Measurements from ENCODE around the gene NIPSNAP2. TPM values are rescaled to one million over a fixed set of nuclear protein-coding genes. Genes with fewer than 3 reads are reported as not detected.
A peak's percentile ranks its signal among the peaks of the same experiment; 100 is the strongest.

Gene NIPSNAP2
- total and polyA plus RNA-seq, 2 of the 13 experiments (the other 11 are each of a cell fraction or from before 2014, with no cell fraction given) = 40.3 to 61.5 TPM

- Histone ChIP-seq H3K4me1 (ENCODE audit: insufficient read depth, low read length) (peaks cover 77% of the 10 kb centered on the region), H2AFZ (ENCODE audit: low read length) (no peak overlapping the region), H3K79me2 (ENCODE audit: insufficient read depth, low read length) (no peaks in the 10 kb centered on the region), H3K9ac (ENCODE audit: insufficient read depth, low read depth, low read length) (no peak overlapping the region), H3K27me3 (ENCODE audit: control insufficient read depth in 1 of 2, insufficient read depth in 2 of 2, low read length in 2 of 2) (no peaks in the 10 kb centered on the region), H3K4me3 (replicated peaks in 1 of 3; ENCODE audit: insufficient read depth in 1 of 3, low read depth in 2 of 3, low read length in 3 of 3) (no peak overlapping the region), H3K27ac (ENCODE audit: extremely low read length, insufficient read depth, low read length) (no peak overlapping the region), H3K9me3 (ENCODE audit: low read length) (no peaks in the 10 kb centered on the region), H4K20me1 (ENCODE audit: insufficient read depth, low read length) (no peaks in the 10 kb centered on the region), H3K36me3 (replicated peaks in 1 of 2; ENCODE audit: control insufficient read depth in 1 of 2, insufficient read depth in 2 of 2, low read length in 2 of 2) (0 out of 5 replicates have a peak, but pooled peaks cover 0 to under 1% of the 10 kb centered on the region in 2 experiments), H3K4me2 (ENCODE audit: low read depth, low read length) (no peak overlapping the region)
- in situ Hi-C loops (cut with HindIII; ENCODE audit: extremely low pct_ligation_motif_present, low pct_unique_long_range_greater_than_20kb) (loop anchor here (5.0 kb wide), 1 partner anchor 69 kb away; no protein-coding TSS in a partner anchor), intact Hi-C loops (cut with micrococcal nuclease; ENCODE audit: unreplicated experiment) (loop anchor here (1.0 kb wide), 1 partner anchor 71 kb away; no protein-coding TSS in a partner anchor)
- ChIA-PET CTCF (ENCODE audit: low intra/inter-chr PET ratio, low total read pairs) (interaction anchor here (2.7 kb wide), 1 partner anchor 70 kb away, joined by 19 read pairs; no protein-coding TSS in a partner anchor), POLR2A (interaction anchor here (1.1 to 7.3 kb wide), 3 partner anchors 37 to 59 kb away, joined by 3 to 82 read pairs (median 4); partner anchors contain the start of genes CCT6A and PSPH)
- BruUV-seq (replicated peaks) = no TSS peak
- TF ChIP-seq, protein P1, sequence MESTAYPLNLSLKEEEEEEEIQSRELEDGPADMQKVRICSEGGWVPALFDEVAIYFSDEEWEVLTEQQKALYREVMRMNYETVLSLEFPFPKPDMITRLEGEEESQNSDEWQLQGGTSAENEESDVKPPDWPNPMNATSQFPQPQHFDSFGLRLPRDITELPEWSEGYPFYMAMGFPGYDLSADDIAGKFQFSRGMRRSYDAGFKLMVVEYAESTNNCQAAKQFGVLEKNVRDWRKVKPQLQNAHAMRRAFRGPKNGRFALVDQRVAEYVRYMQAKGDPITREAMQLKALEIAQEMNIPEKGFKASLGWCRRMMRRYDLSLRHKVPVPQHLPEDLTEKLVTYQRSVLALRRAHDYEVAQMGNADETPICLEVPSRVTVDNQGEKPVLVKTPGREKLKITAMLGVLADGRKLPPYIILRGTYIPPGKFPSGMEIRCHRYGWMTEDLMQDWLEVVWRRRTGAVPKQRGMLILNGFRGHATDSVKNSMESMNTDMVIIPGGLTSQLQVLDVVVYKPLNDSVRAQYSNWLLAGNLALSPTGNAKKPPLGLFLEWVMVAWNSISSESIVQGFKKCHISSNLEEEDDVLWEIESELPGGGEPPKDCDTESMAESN (CRISPR knock-in tag; conservative IDR thresholded peaks at IDR 0.05) = no peak
- no peak for TF ChIP-seq TOPORS (CRISPR knock-in tag; IDR thresholded peaks at IDR 0.05)
- TF ChIP-seq ZNF549 (CRISPR knock-in tag; IDR thresholded peaks at IDR 0.05) = no peak
- TF ChIP-seq, protein P2, sequence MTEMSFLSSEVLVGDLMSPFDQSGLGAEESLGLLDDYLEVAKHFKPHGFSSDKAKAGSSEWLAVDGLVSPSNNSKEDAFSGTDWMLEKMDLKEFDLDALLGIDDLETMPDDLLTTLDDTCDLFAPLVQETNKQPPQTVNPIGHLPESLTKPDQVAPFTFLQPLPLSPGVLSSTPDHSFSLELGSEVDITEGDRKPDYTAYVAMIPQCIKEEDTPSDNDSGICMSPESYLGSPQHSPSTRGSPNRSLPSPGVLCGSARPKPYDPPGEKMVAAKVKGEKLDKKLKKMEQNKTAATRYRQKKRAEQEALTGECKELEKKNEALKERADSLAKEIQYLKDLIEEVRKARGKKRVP (CRISPR knock-in tag; IDR thresholded peaks at IDR 0.05) = no peak
- no peak for TF ChIP-seq ZBTB8A (CRISPR knock-in tag; IDR thresholded peaks at IDR 0.05; ENCODE audit: borderline replicate concordance, low read depth)
- no peak for TF ChIP-seq DZIP1 (CRISPR knock-in tag; IDR thresholded peaks at IDR 0.05)
- TF ChIP-seq PTBP1 (IDR thresholded peaks at IDR 0.05; ENCODE audit: low read depth, low read length, poor library complexity, severe bottlenecking) = no peak
- TF ChIP-seq ZNF770 (CRISPR knock-in tag; IDR thresholded peaks at IDR 0.05) = peak; percentile 91
- no peak for TF ChIP-seq ZKSCAN8 (CRISPR knock-in tag; IDR thresholded peaks at IDR 0.05; ENCODE audit: borderline replicate concordance)
- DNase-seq (ENCODE audit: low spot score) (no peak), FAIRE-seq (no peak), ATAC-seq (no peak)
- 65% methylated on average over 4 of the region's 4 CpGs for WGBS (ENCODE audit: low lambda C conversion rate)
Measured at GRCh38 chr7:56003749-56004148, 39.4 kb downstream of the NIPSNAP2 start.
